OCI-LY1 (cell line): ENCODE results near the gene CMTM8.
A peak's percentile ranks its signal among the peaks of the same experiment; 100 is the strongest.

Experiments used
- H2AFZ ChIP-seq: fragments of 200-600 bp; sonication (generic), shearing (Covaris generic); 2 replicates; pipeline ENCODE4 v1.6.0; 2014; ENCODE audit warnings: antibody characterized with exemption, mild to moderate bottlenecking, low read length
- H3F3A ChIP-seq: fragments of 200-600 bp; sonication (generic), shearing (Covaris generic); 2 replicates; pipeline ENCODE4 v1.6.0; 2014; ENCODE audit warnings: mild to moderate bottlenecking, antibody characterized with exemption, low read length, moderate library complexity; ENCODE audit not compliant: insufficient read depth
- H3K27ac ChIP-seq: fragments of 200-600 bp; sonication (generic); 2 replicates; pipeline ENCODE4 v1.5.1; 2014; ENCODE audit warnings: low read length, mixed run types, mild to moderate bottlenecking, low read depth; ENCODE audit not compliant: poor library complexity, severe bottlenecking
- H3K27me3 ChIP-seq: fragments of 200-600 bp; sonication (generic); 2 replicates; pipeline ENCODE4 v1.6.0; 2014; ENCODE audit warnings: antibody characterized with exemption, mild to moderate bottlenecking, low read length, moderate library complexity; ENCODE audit not compliant: insufficient read depth
- H3K36me3 ChIP-seq: fragments of 200-600 bp; sonication (generic); 2 replicates; pipeline ENCODE4 v1.6.1; 2014; ENCODE audit warnings: mild to moderate bottlenecking, antibody characterized with exemption, low read length, moderate library complexity, mixed read lengths; ENCODE audit not compliant: insufficient read depth
- H3K4me1 ChIP-seq: fragments of 200-600 bp; sonication (generic); 2 replicates; pipeline ENCODE4 v1.5.1; 2014; ENCODE audit warnings: mild to moderate bottlenecking, low read length, moderate library complexity; ENCODE audit not compliant: insufficient read depth, severe bottlenecking
- H3K4me2 ChIP-seq: fragments of 200-600 bp; sonication (generic), shearing (Covaris generic); 2 replicates; pipeline ENCODE4 v1.6.1; 2014; ENCODE audit warnings: low read length
- H3K4me3 ChIP-seq: fragments of 200-600 bp; sonication (generic); 2 replicates; pipeline ENCODE4 v1.5.1; 2014; ENCODE audit warnings: low read length, low read depth, mild to moderate bottlenecking, mixed read lengths; ENCODE audit not compliant: poor library complexity, severe bottlenecking
- H3K79me2 ChIP-seq: fragments of 200-600 bp; shearing (Covaris generic); 2 replicates; pipeline ENCODE4 v1.6.1; 2016; ENCODE audit warnings: mixed run types, low read length, mixed read lengths; ENCODE audit not compliant: insufficient read depth
- H3K9ac ChIP-seq: fragments of 200-600 bp; sonication (generic), shearing (Covaris generic); 2 replicates; pipeline ENCODE4 v1.6.1; 2014; ENCODE audit warnings: mild to moderate bottlenecking, low read length, mixed read lengths
- H3K9me2 ChIP-seq: fragments of 200-600 bp; sonication (generic), shearing (Covaris generic); 2 replicates; pipeline ENCODE4 v1.6.1; 2014; ENCODE audit warnings: low read depth, mild to moderate bottlenecking, low read length, mixed read lengths
- H3K9me3 ChIP-seq: fragments of 200-600 bp; shearing (Covaris generic); 2 replicates; pipeline ENCODE4 v1.6.1; 2014; ENCODE audit warnings: low read length, mixed read lengths
- H4K20me1 ChIP-seq: fragments of 200-600 bp; sonication (generic), shearing (Covaris generic); 2 replicates; pipeline ENCODE4 v1.6.0; 2016; ENCODE audit warnings: mild to moderate bottlenecking, low read length; ENCODE audit not compliant: insufficient read depth
- CTCF ChIP-seq: fragments of 200-600 bp; sonication (generic), shearing (Covaris generic); IDR thresholded peaks from 2 replicates; pipeline ENCODE4 v1.5.1; 2017; ENCODE audit warnings: mild to moderate bottlenecking, antibody characterized with exemption, low read length, moderate library complexity, mixed read lengths
- EZH2 ChIP-seq: fragments of 200-600 bp; sonication (generic), shearing (Covaris generic); IDR thresholded peaks from 2 replicates; pipeline ENCODE4 v1.8.0; 2017; ENCODE audit warnings: borderline replicate concordance, mixed run types, mild to moderate bottlenecking, antibody characterized with exemption, low read length, moderate library complexity, mixed read lengths

The CMTM8 gene

GRCh38 chr3:32283304-32283703 is 44.8 kb downstream of the CMTM8 start:
- Histone ChIP-seq H2AFZ (no peak overlapping the region), H3K9me2 (no peaks in the 10 kb centered on the region), H4K20me1 (no peaks in the 10 kb centered on the region), H3K4me2 (peak overlapping the region; percentile 26), H3F3A (0 out of 2 replicates have a peak, but pooled peaks cover 3% of the 10 kb centered on the region), H3K27ac (no peak overlapping the region), H3K4me1 (peaks cover 57% of the 10 kb centered on the region), H3K9ac (peak overlapping the region; percentile 18; the same call in 1 of the 2 replicates), H3K36me3 (no peaks in the 10 kb centered on the region), H3K4me3 (peak overlapping the region; percentile 15), H3K9me3 (no peaks in the 10 kb centered on the region), H3K79me2 (no peaks in the 10 kb centered on the region), H3K27me3 (no peaks in the 10 kb centered on the region)
- TF ChIP-seq CTCF, result no peak
- TF ChIP-seq EZH2, result no peak

- H3K9ac ChIP-seq, result peak overlapping the region; percentile 17; the same call in 1 of the 2 replicates
- H3K27ac ChIP-seq, result peak overlapping the region; percentile 91
- no peaks in the 10 kb centered on the region for H3K36me3 ChIP-seq
- no peaks in the 10 kb centered on the region for H3K79me2 ChIP-seq
- no peaks in the 10 kb centered on the region for H3K9me2 ChIP-seq
- H3K27me3 ChIP-seq, result no peaks in the 10 kb centered on the region
- TF ChIP-seq CTCF, result no peak
- no peak for TF ChIP-seq EZH2
- H3K4me3 ChIP-seq, result no peak overlapping the region
- H3K9me3 ChIP-seq, result no peaks in the 10 kb centered on the region
- no peaks in the 10 kb centered on the region for H4K20me1 ChIP-seq
- H2AFZ ChIP-seq, result no peak overlapping the region
- H3K4me1 ChIP-seq, result peaks cover 68% of the 10 kb centered on the region
- 0 out of 2 replicates have a peak, but pooled peaks cover 3% of the 10 kb centered on the region for H3F3A ChIP-seq
- no peak overlapping the region for H3K4me2 ChIP-seq
Observed at GRCh38 chr3:32284443-32285212, 46.1 kb downstream of the CMTM8 start.

- no peaks in the 10 kb centered on the region for H3K9me3 ChIP-seq
- no peaks in the 10 kb centered on the region for H3K9me2 ChIP-seq
- peak overlapping the region; percentile 74 for H3K4me2 ChIP-seq
- 0 out of 2 replicates have a peak, but pooled peaks cover 3% of the 10 kb centered on the region for H3F3A ChIP-seq
- peaks cover 68% of the 10 kb centered on the region for H3K4me1 ChIP-seq
- H3K27ac ChIP-seq, result peak overlapping the region; percentile 91
- no peaks in the 10 kb centered on the region for H3K79me2 ChIP-seq
- peak overlapping the region; percentile 56 for H3K9ac ChIP-seq
- no peaks in the 10 kb centered on the region for H3K36me3 ChIP-seq
- H2AFZ ChIP-seq, result peak overlapping the region; percentile 58; the same call in 1 of the 2 replicates
- H3K4me3 ChIP-seq, result peak overlapping the region; percentile 33
- no peaks in the 10 kb centered on the region for H3K27me3 ChIP-seq
- TF ChIP-seq EZH2 (no peak), CTCF (no peak)
- H4K20me1 ChIP-seq, result no peaks in the 10 kb centered on the region
Observed at GRCh38 chr3:32285891-32286290, 47.4 kb downstream of the CMTM8 start.
